K562 (cell line): Measurements from ENCODE around the gene NUP153. TPM values are rescaled to one million over a fixed set of nuclear protein-coding genes. Genes with fewer than 3 reads are reported as not detected.

Experiments
- CCAR2 ChIP-seq: fragments of 200-400 bp; formaldehyde crosslinking; IDR thresholded peaks from 2 replicates; pipeline ENCODE4 v1.6.1; 2017; ENCODE audit warnings: mild to moderate bottlenecking, low read depth, low read length
- E2F8 ChIP-seq: fragments of 450-650 bp; IDR thresholded peaks from 2 replicates; pipeline ENCODE4 v1.7.1; 2018; ENCODE audit warnings: mild to moderate bottlenecking, low read depth; ENCODE audit not compliant: partially characterized antibody
- KLF10 ChIP-seq: fragments of 250-450 bp; sonication (Bioruptor Pico); IDR thresholded peaks from 2 replicates; pipeline ENCODE4 v1.6.1; 2021; ENCODE audit warnings: matching md5 sums
- LEF1 ChIP-seq: fragments of 450-650 bp; IDR thresholded peaks from 2 replicates; pipeline ENCODE4 v1.6.1; 2016; ENCODE audit warnings: mild to moderate bottlenecking
- MCM7 ChIP-seq, 2 experiments: fragments of 450-650 bp; IDR thresholded peaks; 2 replicates each; pipeline ENCODE4 v1.6.1; 2016 to 2018
- MYBL2 ChIP-seq, 2 experiments: fragments of 450-650 bp in 1 of 2; sonication (generic) in 1 of 2; formaldehyde crosslinking in 1 of 2; IDR thresholded peaks; 2 replicates each; pipeline versions ENCODE4 v1.6.1 to v1.8.1; 2017 to 2022; ENCODE audit warnings: borderline replicate concordance in 1 of 2, inconsistent platforms in 1 of 2, low read depth in 1 of 2, mild to moderate bottlenecking in 1 of 2, missing genetic modification reagents in 1 of 2, moderate library complexity in 1 of 2
- PATZ1 ChIP-seq: fragments of 250-450 bp; sonication (Bioruptor Pico); IDR thresholded peaks from 2 replicates; pipeline ENCODE4 v1.5.0; 2020; ENCODE audit warnings: mild to moderate bottlenecking, borderline replicate concordance
- RBM25 ChIP-seq: fragments of 200-400 bp; formaldehyde crosslinking; IDR thresholded peaks from 2 replicates; pipeline ENCODE4 v1.6.1; 2018; ENCODE audit warnings: low read length, low read depth, moderate library complexity; ENCODE audit not compliant: severe bottlenecking
- SLC30A9 ChIP-seq: fragments of 250-450 bp; sonication (Bioruptor Pico); IDR thresholded peaks from 2 replicates; pipeline ENCODE4 v1.8.0; 2022; ENCODE audit warnings: mild to moderate bottlenecking, moderate library complexity
- SMARCC2 ChIP-seq: fragments of 450-650 bp; IDR thresholded peaks from 2 replicates; pipeline ENCODE4 v1.6.1; 2017; ENCODE audit warnings: antibody characterized with exemption, moderate library complexity, mild to moderate bottlenecking, low read depth
- TEAD4 ChIP-seq, 2 experiments: sonication (generic) in 1 of 2; formaldehyde crosslinking in 1 of 2; IDR thresholded peaks; 2 replicates each; pipeline versions ENCODE4 v1.6.1 to v1.8.0; 2012 to 2022; ENCODE audit warnings: borderline replicate concordance in 1 of 2, inconsistent platforms in 1 of 2, low read length in 1 of 2, mild to moderate bottlenecking in 1 of 2, missing genetic modification reagents in 1 of 2
- YY1 ChIP-seq, 3 experiments: IDR thresholded peaks; 2 replicates each; pipeline ENCODE4 v1.6.1; 2011; ENCODE audit warnings: low read length in 2 of 3, mild to moderate bottlenecking in 2 of 3, moderate library complexity in 2 of 3, borderline replicate concordance in 1 of 3, control low read depth in 1 of 3, low read depth in 1 of 3; ENCODE audit not compliant: insufficient read depth in 3 of 3, insufficient replicate concordance in 2 of 3, control insufficient read depth in 1 of 3, insufficient read length in 1 of 3; ENCODE audit errors: extremely low read depth in 1 of 3
- ZBTB26 ChIP-seq: fragments of 450-650 bp; formaldehyde crosslinking; IDR thresholded peaks from 2 replicates; pipeline ENCODE4 v1.4.0; 2022; ENCODE audit warnings: missing genetic modification characterization
- polyA plus RNA-seq, 8 experiments: library from polyadenylated mRNA; depleted of rRNA in 4 of 8; stranded (reverse) in 5 of 8; unstranded in 3 of 8; fragments of >200 nt; fragmentation: Nextera tagmentation in 2 of 8; fragmentation: Illumina TruSeq in 1 of 8; extraction: Ambion mirVana in 2 of 8; extraction: Trizol in 1 of 8; gene quantifications; 2 replicates each; pipeline versions ENCODE4 v1.2.1 to v1.2.3, GENCODE V29; 2011 to 2014; ENCODE audit warnings: inconsistent platforms in 1 of 8, missing spikeins in 1 of 8
- total RNA-seq, 7 experiments: library from RNA; depleted of rRNA in 6 of 7; stranded (reverse); fragments of >200 nt in 6 of 7; fragmentation: Illumina TruSeq in 2 of 7; extraction: Trizol in 2 of 7; gene quantifications; 2 replicates each; pipeline versions ENCODE4 v1.2.1 to v1.2.3, GENCODE V29; 2011 to 2021; ENCODE audit warnings: low replicate concordance in 1 of 7
- TF ChIP-seq, protein P1 (sequence below), 2 experiments: fragments of 450-650 bp; IDR thresholded peaks; 2 replicates each; pipeline ENCODE4 v1.6.1; 2016
- TF ChIP-seq, protein P2 (sequence below): fragments of 250-450 bp; sonication (Bioruptor Pico); IDR thresholded peaks from 2 replicates; pipeline ENCODE4 v1.8.0; 2021; ENCODE audit warnings: borderline replicate concordance, mild to moderate bottlenecking, moderate library complexity; ENCODE audit not compliant: poor library complexity, severe bottlenecking

Gene NUP153
- total and polyA plus RNA-seq, 9 of the 15 experiments (the other 6 are each of a cell fraction or from before 2014, with no cell fraction given), result 21.9 to 110 (median 84.8) TPM

DNA sequence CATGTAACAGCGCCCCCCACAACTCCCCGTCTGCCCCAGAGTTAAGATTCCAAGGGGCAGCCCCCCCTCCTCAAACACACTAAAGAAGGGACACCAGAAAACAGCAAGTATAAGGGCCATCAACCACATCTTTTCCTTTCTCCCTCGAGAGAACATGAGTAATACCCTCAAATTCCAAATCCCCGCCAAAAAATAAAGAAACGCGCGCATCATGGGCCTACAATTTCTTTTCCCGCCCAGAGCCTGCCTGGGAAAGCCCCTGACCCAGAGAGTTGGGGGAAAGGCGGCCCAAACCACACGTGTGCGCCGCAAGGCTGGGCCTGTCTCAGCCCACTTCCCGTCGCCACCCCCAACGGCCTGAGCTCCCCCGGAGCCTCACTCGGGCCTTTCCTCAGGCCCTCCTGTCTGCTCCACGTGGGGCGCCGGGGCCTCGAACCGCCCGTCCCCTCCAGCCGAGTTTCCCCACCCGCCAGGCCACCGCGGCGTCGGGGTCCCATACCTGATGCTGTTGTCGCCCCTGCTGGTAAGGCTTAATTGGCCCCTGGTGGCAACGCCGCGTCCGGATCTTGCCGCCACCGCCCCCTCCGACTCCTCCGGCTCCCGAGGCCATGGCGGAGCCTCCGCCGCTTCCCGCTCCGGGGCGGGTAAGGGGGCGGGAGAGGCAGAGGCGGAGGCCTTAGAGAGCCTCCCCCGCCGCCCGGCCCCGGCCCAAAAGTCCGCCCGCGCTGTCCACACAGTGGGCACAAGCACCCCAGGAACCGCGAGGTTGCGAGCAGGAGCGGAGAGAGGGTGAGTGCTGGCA, 746 bp downstream of the NUP153 start (continued):
- no peak for TF ChIP-seq PATZ1 (CRISPR knock-in tag)
- TF ChIP-seq E2F8, result peak; percentile 58
- no peak; the same call in 1 of the 2 replicates for TF ChIP-seq LEF1
- TF ChIP-seq SLC30A9 (CRISPR knock-in tag), result no peak
- no peak for TF ChIP-seq CCAR2
- no peak for TF ChIP-seq MYBL2 (IDR thresholded peaks at IDR 0.05; ENCODE audit: low read depth)
- no peak for TF ChIP-seq MYBL2 (CRISPR knock-in tag; IDR thresholded peaks at IDR 0.05; ENCODE audit: borderline replicate concordance)
- TF ChIP-seq, protein P1, sequence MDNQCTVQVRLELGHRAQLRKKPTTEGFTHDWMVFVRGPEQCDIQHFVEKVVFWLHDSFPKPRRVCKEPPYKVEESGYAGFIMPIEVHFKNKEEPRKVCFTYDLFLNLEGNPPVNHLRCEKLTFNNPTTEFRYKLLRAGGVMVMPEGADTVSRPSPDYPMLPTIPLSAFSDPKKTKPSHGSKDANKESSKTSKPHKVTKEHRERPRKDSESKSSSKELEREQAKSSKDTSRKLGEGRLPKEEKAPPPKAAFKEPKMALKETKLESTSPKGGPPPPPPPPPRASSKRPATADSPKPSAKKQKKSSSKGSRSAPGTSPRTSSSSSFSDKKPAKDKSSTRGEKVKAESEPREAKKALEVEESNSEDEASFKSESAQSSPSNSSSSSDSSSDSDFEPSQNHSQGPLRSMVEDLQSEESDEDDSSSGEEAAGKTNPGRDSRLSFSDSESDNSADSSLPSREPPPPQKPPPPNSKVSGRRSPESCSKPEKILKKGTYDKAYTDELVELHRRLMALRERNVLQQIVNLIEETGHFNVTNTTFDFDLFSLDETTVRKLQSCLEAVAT (IDR thresholded peaks at IDR 0.05), result no peak; a peak in 2 of 4 replicates
- TF ChIP-seq, protein P2, sequence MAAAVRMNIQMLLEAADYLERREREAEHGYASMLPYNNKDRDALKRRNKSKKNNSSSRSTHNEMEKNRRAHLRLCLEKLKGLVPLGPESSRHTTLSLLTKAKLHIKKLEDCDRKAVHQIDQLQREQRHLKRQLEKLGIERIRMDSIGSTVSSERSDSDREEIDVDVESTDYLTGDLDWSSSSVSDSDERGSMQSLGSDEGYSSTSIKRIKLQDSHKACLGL (CRISPR knock-in tag), result peak; percentile 58
- TF ChIP-seq SMARCC2, result 0 out of 2 replicates have a peak, but pooled peaks have one; percentile 15
- TF ChIP-seq TEAD4 (IDR thresholded peaks at IDR 0.05; ENCODE audit: low read length), result no peak; the same call in 1 of the 2 replicates
- TF ChIP-seq TEAD4 (CRISPR knock-in tag; IDR thresholded peaks at IDR 0.05; ENCODE audit: borderline replicate concordance), result peak; percentile 91
- TF ChIP-seq MCM7 (IDR thresholded peaks at IDR 0.05), result no peak
- TF ChIP-seq KLF10, result no peak
- TF ChIP-seq ZBTB26 (CRISPR knock-in tag), result no peak
- no peak for TF ChIP-seq RBM25
- TF ChIP-seq YY1 (IDR thresholded peaks at IDR 0.05; ENCODE audit: borderline replicate concordance in 1 of 3, control insufficient read depth in 1 of 3, extremely low read depth in 1 of 3, insufficient read depth in 3 of 3, insufficient read length in 1 of 3, insufficient replicate concordance in 2 of 3, low read depth in 1 of 3, low read length in 2 of 3), result peak; percentile 46 to 85 (median 60)
